ENCODE data around the gene CRIP1. TPM values are rescaled to one million over a fixed set of nuclear protein-coding genes. Genes with fewer than 3 reads are reported as not detected.

The CRIP1 gene
- polyA plus RNA-seq, 1 experiment = 0.74 TPM

DNA sequence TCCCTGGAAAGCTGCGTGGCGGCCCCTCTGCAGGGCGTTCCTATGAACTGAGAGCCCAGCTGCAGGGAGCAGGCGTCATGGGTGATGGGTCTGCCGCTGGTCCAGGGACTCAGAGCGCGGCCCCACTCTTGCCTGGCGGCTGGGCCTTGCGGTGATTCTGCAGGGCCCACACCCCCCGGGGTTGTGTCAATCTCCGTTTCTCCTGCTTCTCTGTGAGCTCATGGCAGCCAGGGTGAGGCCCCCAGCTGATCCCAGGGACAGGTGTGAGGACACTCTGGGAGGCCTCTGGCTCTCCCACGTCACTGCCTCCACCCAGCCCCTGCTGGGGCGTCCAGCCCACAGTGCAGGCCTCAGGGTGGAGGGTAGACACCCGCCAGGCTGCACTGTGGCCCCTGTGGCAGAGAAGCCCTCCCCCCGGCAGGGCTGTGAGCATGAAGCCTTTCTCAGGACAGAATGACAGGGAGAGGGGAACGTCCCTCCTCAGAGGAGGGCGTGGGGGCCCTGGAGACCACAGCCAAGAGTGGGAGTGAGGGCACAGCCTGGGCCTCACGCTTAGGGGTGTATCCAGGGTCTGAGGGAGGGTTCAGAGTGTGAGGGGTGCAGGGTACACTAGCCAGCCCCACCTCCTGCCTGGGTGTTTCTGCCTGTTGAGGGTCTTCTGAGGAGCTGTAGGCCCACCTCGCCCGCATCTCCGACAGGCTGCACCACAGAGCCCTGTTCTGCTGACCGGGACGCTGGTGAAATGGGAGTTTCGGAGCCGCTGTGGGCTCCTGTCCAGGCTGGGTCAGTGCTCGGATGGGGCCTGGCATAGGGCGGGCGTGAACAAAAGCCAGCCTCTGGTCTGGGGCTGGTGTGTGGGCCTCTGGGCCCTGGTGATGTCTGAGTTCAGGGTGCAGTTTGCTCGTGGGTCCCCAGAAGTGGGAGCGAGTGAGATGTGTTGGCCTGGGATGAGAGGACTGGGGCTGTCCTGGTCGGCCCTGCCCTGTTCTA, 38.7 kb upstream of the CRIP1 start:
- no peak overlapping the region for H3K4me3 ChIP-seq (ENCODE audit: low read depth, low read length)
- H3K27me3 ChIP-seq (ENCODE audit: control insufficient read depth, insufficient read depth, low read length) = no peaks in the 10 kb centered on the region
- DNase-seq (ENCODE audit: low read depth, low spot score) = no peak
- ChIA-PET CTCF (interaction anchor here (0.5 to 1.0 kb wide), 5 partner anchors 13 to 132 kb away, joined by 3 to 4 read pairs (median 4); no protein-coding TSS in a partner anchor), POLR2A (interaction anchor here (0.6 kb wide), 1 partner anchor 26 kb away, joined by 5 read pairs; no protein-coding TSS in a partner anchor)
- no peaks in the 10 kb centered on the region for H3K9me3 ChIP-seq (ENCODE audit: control insufficient read depth, insufficient read depth, low read length)
- TF ChIP-seq, protein P1, sequence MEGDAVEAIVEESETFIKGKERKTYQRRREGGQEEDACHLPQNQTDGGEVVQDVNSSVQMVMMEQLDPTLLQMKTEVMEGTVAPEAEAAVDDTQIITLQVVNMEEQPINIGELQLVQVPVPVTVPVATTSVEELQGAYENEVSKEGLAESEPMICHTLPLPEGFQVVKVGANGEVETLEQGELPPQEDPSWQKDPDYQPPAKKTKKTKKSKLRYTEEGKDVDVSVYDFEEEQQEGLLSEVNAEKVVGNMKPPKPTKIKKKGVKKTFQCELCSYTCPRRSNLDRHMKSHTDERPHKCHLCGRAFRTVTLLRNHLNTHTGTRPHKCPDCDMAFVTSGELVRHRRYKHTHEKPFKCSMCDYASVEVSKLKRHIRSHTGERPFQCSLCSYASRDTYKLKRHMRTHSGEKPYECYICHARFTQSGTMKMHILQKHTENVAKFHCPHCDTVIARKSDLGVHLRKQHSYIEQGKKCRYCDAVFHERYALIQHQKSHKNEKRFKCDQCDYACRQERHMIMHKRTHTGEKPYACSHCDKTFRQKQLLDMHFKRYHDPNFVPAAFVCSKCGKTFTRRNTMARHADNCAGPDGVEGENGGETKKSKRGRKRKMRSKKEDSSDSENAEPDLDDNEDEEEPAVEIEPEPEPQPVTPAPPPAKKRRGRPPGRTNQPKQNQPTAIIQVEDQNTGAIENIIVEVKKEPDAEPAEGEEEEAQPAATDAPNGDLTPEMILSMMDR (IDR thresholded peaks at IDR 0.05; ENCODE audit: low read depth, low read length) = no peak
- no peak overlapping the region for H3K27ac ChIP-seq (ENCODE audit: low read depth, low read length)

DNA sequence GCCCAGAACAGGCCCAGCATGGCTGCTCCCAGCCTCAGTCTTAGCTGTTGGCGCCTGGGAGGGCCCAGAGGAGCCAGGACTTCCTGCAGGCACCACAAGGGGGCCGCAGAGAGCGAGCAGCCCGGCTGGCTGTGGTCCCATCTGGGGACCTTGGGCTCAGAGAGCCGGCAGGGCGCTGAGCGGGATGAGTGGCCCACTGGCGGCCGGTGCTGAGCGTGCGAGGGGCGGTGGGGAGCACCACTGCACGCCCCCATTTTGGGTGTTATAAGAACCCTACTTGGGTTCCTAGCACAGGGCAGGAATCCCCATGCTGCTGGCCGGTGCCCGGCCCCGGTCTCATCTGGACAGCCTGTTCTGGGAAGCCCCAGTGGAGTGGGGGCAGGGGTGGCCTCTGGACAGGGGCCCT, 38.0 kb upstream of the CRIP1 start:
- CTCF ChIA-PET = interaction anchor here (0.5 to 1.0 kb wide), 6 partner anchors 13 to 1534 kb away, joined by 3 to 5 read pairs (median 4); no protein-coding TSS in a partner anchor
- TF ChIP-seq, protein P1 (IDR thresholded peaks at IDR 0.05; ENCODE audit: low read depth, low read length) = peak; percentile 85
- peak; percentile 6 for DNase-seq (ENCODE audit: low read depth, low spot score)
- H3K4me3 ChIP-seq (ENCODE audit: low read depth, low read length) = no peak overlapping the region
- no peaks in the 10 kb centered on the region for H3K9me3 ChIP-seq (ENCODE audit: control insufficient read depth, insufficient read depth, low read length)
- POLR2A ChIA-PET = interaction anchor here (0.6 kb wide), 1 partner anchor 25 kb away, joined by 5 read pairs; no protein-coding TSS in a partner anchor
- no peak overlapping the region for H3K27ac ChIP-seq (ENCODE audit: low read depth, low read length)
- no peaks in the 10 kb centered on the region for H3K27me3 ChIP-seq (ENCODE audit: control insufficient read depth, insufficient read depth, low read length)

DNA sequence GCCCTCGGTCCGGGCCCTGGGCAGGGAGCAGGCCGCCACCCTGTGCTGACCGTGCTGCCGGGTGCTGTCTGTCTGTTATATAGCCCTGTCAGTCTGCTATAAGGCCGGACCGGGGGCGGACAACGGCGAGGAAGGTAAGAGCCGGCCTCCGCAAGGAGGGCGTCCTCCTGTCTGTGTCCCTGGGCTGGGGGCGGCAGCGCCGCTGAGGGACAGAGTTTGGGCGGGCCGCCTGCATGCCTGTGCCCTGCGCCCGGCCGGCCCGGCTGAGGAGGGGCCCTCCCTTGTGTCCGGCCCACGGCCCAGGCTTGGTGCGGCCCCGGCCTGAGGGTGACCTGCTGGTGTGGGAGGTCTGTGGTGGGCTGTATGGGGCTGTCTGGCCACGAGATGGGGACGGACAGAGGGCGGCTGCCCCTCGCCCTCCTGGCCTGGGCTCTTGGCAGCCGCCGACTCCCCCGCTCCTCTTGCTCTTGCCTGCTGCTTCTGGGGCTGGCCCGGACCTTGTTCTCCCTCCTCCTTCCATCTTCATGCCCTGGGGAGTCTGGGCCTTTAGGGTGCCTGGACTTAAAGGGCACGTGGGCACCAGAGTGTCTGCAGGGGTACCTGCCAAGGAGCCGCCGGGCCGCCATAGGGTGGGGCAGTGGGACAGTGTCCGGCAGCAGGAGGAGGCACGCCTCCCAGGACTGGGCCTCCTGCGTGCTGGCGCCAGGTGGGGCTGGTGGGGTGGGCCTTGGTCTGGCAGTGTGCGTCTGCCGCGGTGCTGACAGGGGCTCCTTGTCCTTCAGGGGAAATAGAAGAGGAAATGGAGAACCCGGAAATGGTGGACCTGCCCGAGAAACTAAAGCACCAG, 37.2 kb upstream of the CRIP1 start:
- Histone ChIP-seq H3K9me3 (ENCODE audit: control insufficient read depth, insufficient read depth, low read length) (no peaks in the 10 kb centered on the region), H3K27me3 (ENCODE audit: control insufficient read depth, insufficient read depth, low read length) (no peaks in the 10 kb centered on the region), H3K27ac (ENCODE audit: low read depth, low read length) (no peak overlapping the region), H3K4me3 (ENCODE audit: low read depth, low read length) (no peak overlapping the region)
- ChIA-PET CTCF (interaction anchor here (1.4 kb wide), 1 partner anchor 40 kb away, joined by 3 read pairs; no protein-coding TSS in a partner anchor), POLR2A (no interaction called here)
- DNase-seq (ENCODE audit: low read depth, low spot score) = no peak
- TF ChIP-seq, protein P1 (IDR thresholded peaks at IDR 0.05; ENCODE audit: low read depth, low read length) = no peak

DNA sequence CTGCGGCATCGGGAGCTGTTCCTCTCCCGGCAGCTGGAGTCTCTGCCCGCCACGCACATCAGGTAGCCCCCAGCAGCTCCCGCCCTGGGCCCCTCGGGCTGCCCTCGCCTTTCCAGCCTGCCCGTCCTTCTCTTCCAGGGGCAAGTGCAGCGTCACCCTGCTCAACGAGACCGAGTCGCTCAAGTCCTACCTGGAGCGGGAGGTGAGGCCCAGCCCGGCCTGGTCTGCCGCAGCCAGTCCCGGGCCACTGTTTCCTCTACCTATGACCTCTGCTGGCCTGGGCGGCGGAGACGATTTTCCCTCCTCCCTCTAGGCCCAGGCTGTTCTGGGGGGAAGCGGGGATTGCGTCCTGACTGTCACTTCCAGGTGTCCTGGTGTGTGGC, 36.6 kb upstream of the CRIP1 start:
- Histone ChIP-seq H3K4me3 (ENCODE audit: low read depth, low read length) (no peak overlapping the region), H3K9me3 (ENCODE audit: control insufficient read depth, insufficient read depth, low read length) (no peaks in the 10 kb centered on the region), H3K27me3 (ENCODE audit: control insufficient read depth, insufficient read depth, low read length) (no peaks in the 10 kb centered on the region), H3K27ac (ENCODE audit: low read depth, low read length) (no peak overlapping the region)
- DNase-seq (ENCODE audit: low read depth, low spot score) = no peak
- POLR2A ChIA-PET = no interaction called here
- TF ChIP-seq, protein P1 (IDR thresholded peaks at IDR 0.05; ENCODE audit: low read depth, low read length) = no peak
- CTCF ChIA-PET = interaction anchor here (1.4 kb wide), 1 partner anchor 40 kb away, joined by 3 read pairs; no protein-coding TSS in a partner anchor
